HG02884 (cell line): ENCODE measurements around the gene TOB1.
A peak's percentile ranks its signal among the peaks of the same experiment; 100 is the strongest.

Experiments used
- ATAC-seq: cut with Tn5 transposase; IDR thresholded peaks from one replicate; pipeline ENCODE4 v1.9.1; 2021; ENCODE audit warnings: mild to moderate bottlenecking, moderate library complexity; ENCODE audit not compliant: unreplicated experiment

TOB1 gene

DNA sequence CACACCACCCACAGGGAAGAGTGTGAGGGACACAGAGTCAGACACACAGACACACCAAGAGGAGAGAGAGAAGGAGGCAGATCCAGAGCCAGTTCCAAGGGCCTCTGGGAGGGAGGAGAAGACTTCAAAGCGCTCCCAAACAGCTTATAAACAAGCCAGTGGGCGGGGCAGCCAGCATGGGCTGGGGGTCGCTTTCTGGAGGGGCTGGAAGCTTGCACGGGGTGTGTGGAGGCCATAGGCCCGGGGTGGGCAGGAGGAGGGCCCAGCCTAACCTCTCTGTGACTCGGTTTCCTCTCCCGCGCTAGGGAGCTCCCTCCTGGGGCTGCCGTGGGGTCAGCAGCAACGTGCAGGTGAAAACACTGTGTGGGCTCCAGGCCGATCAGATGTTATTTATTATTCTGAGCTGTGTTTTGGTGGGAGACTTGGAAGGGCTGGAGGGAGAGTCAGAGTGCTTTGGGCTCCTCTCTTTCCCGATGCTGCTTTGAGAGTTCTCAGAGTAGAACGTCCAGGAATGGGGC is 33.2 kb downstream of the TOB1 start:
- ATAC-seq, result no peak

DNA sequence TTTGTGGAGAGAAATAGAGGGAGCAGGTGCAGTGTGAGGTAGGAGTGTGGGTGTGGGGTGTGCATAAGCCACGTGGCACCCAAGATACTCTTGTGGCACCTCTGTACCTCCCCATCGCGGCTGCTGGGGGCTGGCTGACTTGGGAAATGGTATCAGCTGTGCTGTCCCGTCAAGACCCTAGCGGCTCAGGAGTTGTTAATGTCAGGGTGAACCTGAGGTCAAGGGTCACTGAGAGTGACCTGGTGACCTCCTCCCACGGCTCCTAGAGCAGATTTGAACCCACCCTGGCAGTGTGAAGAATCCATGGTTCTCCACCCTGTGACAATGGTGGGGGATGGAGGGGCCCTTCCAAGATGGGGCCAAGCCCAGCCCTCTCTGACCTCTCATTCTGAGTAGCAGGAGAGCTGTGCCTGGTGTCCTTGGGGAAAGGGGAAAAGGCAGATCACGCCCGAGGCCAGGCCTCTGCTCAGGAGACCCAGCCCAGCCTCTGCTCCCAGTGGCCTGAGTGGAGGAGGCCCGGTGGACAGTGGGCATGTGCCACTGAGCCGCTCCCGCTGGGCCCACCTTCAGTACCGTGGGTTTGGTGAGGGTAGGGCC is 33.8 kb downstream of the TOB1 start:
- no peak for ATAC-seq

- ATAC-seq, result no peak
These were observed 34.7 kb downstream of the TOB1 start for GRCh38 chr17:50831471-50831928.

DNA sequence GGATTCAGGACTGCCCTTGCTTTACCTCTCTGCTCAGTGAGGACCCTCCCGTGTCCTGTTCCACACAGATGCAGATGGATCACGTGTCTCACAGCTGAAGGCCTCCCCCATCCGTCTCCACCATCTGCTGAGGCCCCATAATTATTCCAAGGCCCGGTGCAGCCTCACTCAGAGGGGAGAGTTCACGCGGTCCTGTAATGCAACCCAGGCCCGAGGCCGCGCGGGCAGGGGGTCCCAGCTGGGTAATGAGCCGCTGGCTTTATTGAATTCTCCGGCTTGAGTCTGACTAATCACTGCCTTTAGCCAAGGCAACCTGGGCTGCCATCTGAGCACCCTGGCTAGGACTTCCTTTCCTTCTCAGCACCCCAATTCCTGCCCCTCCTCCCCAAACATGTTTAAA is 35.2 kb downstream of the TOB1 start:
- no peak for ATAC-seq

DNA sequence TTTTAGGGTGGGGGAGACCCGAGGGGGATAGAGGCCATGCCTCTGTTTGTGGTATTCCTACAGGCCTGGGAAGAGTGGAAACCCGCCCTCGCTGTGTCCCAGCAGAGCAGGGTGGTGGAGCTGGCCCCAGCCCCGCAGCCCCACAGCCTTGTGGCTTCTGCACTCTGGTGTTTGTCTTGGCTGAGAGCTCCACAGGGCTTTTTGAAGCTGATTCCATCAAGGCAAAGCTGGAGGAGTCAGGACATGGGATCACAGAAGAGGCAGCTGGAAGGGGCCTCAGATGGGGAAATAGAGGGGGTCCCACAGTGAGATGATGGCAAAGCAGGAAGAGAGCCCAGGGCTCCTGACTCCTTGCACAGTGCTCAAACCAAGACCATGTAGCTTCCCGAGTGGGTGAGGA is 35.8 kb downstream of the TOB1 start:
- ATAC-seq, result no peak

- ATAC-seq, result no peak
These were observed 36.8 kb downstream of the TOB1 start for GRCh38 chr17:50829332-50829731.

GRCh38 chr17:50828508-50829170 is 37.5 kb downstream of the TOB1 start:
- ATAC-seq, result peak; percentile 76

GRCh38 chr17:50825188-50825587 is 41.0 kb downstream of the TOB1 start:
- ATAC-seq, result no peak

GRCh38 chr17:50824429-50824828 is 41.7 kb downstream of the TOB1 start:
- no peak for ATAC-seq

GRCh38 chr17:50822550-50822949 is 43.6 kb downstream of the TOB1 start:
- no peak for ATAC-seq

GRCh38 chr17:50820651-50821050 is 45.5 kb downstream of the TOB1 start:
- no peak for ATAC-seq

DNA sequence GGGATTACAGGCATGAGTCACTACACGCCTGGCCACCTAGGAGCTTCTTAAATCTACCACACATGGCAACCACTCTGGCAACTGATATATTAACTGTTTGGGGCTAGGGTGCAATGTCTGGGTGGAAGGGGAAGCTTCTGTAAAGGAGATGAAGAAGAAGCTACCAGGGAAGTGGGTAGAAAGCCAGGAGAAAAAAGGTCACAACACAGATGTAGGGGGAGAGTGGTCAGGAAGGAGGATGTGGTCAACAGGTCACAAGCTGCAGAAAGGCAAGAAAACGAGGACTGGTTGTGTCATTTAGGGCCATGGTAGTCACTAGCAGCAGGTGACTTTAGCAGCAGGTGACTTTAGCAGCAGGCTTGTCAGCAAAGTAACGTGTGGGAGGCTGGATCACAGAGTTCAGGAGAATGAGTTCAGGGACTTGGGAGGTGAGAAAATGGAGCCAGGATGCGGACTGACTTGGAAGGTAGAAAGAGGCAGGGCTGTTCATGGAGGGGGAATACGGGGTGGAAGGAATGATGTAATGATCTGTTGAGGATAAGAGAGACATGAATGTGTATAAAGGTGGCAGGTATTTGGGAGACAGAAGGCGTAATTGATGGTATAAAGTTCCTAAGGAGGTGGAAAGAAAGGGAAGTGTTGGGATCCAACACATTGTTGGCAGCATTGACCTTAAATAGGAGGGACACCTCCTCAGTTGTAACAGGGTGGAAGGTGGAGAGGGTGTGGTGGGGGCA is 47.1 kb downstream of the TOB1 start:
- ATAC-seq, result no peak

GRCh38 chr17:50818261-50818660 is 47.9 kb downstream of the TOB1 start:
- no peak for ATAC-seq

GRCh38 chr17:50817838-50818237 is 48.3 kb downstream of the TOB1 start:
- no peak for ATAC-seq

- ATAC-seq, result no peak
These were observed 49.1 kb downstream of the TOB1 start for GRCh38 chr17:50816771-50817751.

- ATAC-seq, result no peak
These were observed 49.9 kb downstream of the TOB1 start for GRCh38 chr17:50816271-50816670.

GRCh38 chr17:50815400-50815799 is 50.8 kb downstream of the TOB1 start:
- ATAC-seq, result no peak

DNA sequence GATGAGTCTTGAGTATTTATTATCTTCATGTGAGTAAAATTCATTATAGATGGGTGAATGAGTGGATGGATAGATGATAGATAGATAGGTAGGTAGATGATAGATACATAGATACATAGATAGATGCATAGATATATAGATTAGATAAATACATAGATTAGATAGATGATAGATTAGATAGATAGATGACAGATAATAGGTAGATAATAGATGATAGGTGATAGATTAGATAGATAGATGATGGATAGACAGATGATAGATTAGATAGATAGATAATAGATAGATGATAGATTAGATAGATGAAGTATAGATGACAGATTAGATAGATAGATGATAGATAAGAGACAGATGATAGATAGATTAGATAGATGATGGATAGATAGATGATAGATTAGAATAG is 52.6 kb downstream of the TOB1 start:
- no peak for ATAC-seq
